IPS-18c (cell line): Measurements from ENCODE around the gene ABTB2.

Source experiments
- H3K4me3 ChIP-seq: 2 replicates; pipeline ENCODE4 v1.7.0; 2013; ENCODE audit warnings: low read depth, mild to moderate bottlenecking, low read length, moderate library complexity; ENCODE audit not compliant: insufficient read depth
- H3K9me3 ChIP-seq: one replicate; pipeline ENCODE4 v1.6.1; 2013; ENCODE audit warnings: mild to moderate bottlenecking, low read length, moderate library complexity; ENCODE audit not compliant: control insufficient read depth, insufficient read depth

ABTB2 gene

GRCh38 chr11:34206407-34207300 lies 151.2 kb downstream of the ABTB2 start:
- no peaks in the 10 kb centered on the region for H3K9me3 ChIP-seq
- no peak overlapping the region for H3K4me3 ChIP-seq

GRCh38 chr11:34205326-34206035 lies 152.3 kb downstream of the ABTB2 start:
- no peaks in the 10 kb centered on the region for H3K9me3 ChIP-seq
- H3K4me3 ChIP-seq = no peak overlapping the region

- Histone ChIP-seq H3K9me3 (no peaks in the 10 kb centered on the region), H3K4me3 (no peak overlapping the region)
Measured at GRCh38 chr11:34204396-34205279, 153.2 kb downstream of the ABTB2 start.

GRCh38 chr11:34203377-34203871 lies 154.4 kb downstream of the ABTB2 start:
- no peak overlapping the region for H3K4me3 ChIP-seq
- H3K9me3 ChIP-seq = no peaks in the 10 kb centered on the region

GRCh38 chr11:34201129-34201528 lies 156.7 kb downstream of the ABTB2 start:
- Histone ChIP-seq H3K4me3 (no peak overlapping the region), H3K9me3 (no peaks in the 10 kb centered on the region)

GRCh38 chr11:34199525-34199924 lies 158.3 kb downstream of the ABTB2 start:
- Histone ChIP-seq H3K9me3 (no peaks in the 10 kb centered on the region), H3K4me3 (no peak overlapping the region)

- Histone ChIP-seq H3K9me3 (no peaks in the 10 kb centered on the region), H3K4me3 (no peak overlapping the region)
Measured at GRCh38 chr11:34198523-34198922, 159.3 kb downstream of the ABTB2 start.

GRCh38 chr11:34197256-34197655 lies 160.6 kb downstream of the ABTB2 start:
- Histone ChIP-seq H3K9me3 (no peaks in the 10 kb centered on the region), H3K4me3 (no peak overlapping the region)

- Histone ChIP-seq H3K4me3 (no peak overlapping the region), H3K9me3 (no peaks in the 10 kb centered on the region)
Measured at GRCh38 chr11:34194576-34195335, 163.1 kb downstream of the ABTB2 start.

GRCh38 chr11:34192481-34193401 lies 165.1 kb downstream of the ABTB2 start:
- Histone ChIP-seq H3K4me3 (no peak overlapping the region), H3K9me3 (no peaks in the 10 kb centered on the region)

GRCh38 chr11:34191578-34191977 lies 166.2 kb downstream of the ABTB2 start:
- no peaks in the 10 kb centered on the region for H3K9me3 ChIP-seq
- no peak overlapping the region for H3K4me3 ChIP-seq

GRCh38 chr11:34190192-34191139 lies 167.3 kb downstream of the ABTB2 start:
- no peak overlapping the region for H3K4me3 ChIP-seq

GRCh38 chr11:34189191-34189590 lies 168.6 kb downstream of the ABTB2 start:
- Histone ChIP-seq H3K9me3 (no peaks in the 10 kb centered on the region), H3K4me3 (no peak overlapping the region)

More at GRCh38 chr11:34190192-34191139, 167.3 kb downstream of the ABTB2 start:
- H3K9me3 ChIP-seq = no peaks in the 10 kb centered on the region

- no peaks in the 10 kb centered on the region for H3K9me3 ChIP-seq
- no peak overlapping the region for H3K4me3 ChIP-seq
Measured at GRCh38 chr11:34188181-34188580, 169.6 kb downstream of the ABTB2 start.
